NCI-H345 treated with DMSO at 0.1 percent for 48 hours (cell line): ENCODE results near the gene COPG1.
A peak's percentile ranks its signal among the peaks of the same experiment; 100 is the strongest.

Experiments used
- DNase-seq: peaks from one replicate; lab custom pipeline; 2025; ENCODE audit not compliant: unreplicated experiment; lab: John Stamatoyannopoulos, UW

Gene COPG1

DNA sequence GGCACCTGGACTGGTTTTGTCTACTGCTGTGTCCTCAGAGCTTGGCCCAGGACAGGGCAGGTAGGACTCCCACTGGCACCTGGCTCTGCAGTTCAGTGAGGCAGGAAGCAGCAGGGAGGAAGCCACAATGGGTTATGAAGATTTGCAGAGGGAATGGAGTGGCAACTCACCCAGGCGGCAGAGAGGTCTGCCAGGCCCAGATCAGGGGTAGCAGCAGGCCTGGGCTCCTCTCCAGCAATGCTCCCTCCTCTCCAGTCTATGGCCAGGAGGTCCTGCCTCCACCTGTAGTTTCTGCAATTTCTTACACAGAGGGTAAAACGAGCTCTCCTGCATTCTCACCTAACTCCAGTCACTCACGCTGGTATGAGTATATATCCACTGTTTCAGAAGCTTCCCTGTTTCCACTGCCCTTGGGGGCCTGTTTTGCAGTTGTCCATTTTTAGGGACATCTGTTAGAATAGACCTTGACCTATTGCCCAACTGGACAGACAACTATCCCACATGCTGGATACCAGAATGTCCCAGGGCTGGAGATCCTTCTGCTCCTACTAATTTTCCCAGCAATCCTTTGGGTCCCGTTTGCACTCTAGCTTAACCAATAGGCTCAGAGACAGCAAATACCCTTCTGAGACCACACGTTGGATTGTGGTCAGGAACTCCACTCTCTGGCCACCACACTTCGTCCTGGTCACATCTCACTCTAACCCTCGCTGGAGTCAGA lies 64.4 kb downstream of the COPG1 start:
- no peak for DNase-seq

DNA sequence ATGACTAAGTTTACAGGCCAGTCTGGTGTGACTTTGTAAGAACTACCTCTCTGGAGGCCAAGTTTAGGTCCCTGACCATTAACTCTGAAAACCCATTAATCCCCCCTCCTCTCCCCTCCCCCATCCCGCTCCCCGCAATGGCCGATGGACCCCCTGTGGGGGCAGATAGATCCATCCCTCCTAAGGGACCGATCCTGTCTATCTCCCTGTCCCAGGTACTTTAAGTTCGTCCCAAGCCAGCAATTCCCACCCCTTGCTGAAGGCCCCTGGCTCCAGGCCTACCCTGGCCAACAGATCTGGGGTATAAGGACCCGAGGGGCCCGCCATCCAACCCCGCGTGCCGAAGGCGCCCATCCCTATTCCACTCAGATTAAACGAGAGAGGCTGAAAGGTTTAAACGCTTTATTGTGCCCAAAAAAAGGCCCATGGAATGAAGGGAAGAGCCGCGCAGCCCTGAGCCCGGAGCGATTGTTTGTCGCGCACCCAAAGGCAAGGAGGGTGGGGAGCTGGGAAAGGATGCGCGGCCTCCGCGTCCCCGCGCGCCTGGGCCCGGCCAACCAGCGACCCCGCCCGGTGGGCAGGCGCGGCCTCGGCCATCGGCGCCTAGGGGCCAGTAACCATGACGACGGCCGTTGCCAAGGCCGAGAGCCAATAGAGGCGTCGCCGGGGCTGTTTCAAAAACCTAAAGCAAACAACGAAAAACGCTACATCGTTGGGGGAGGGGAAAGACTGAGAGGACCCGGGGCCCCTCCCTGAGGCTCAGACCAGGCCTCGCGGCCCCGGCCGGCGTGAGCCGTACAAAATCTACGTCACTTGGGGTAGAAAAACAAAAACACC lies 65.2 kb downstream of the COPG1 start:
- DNase-seq, result peak; percentile 46

DNA sequence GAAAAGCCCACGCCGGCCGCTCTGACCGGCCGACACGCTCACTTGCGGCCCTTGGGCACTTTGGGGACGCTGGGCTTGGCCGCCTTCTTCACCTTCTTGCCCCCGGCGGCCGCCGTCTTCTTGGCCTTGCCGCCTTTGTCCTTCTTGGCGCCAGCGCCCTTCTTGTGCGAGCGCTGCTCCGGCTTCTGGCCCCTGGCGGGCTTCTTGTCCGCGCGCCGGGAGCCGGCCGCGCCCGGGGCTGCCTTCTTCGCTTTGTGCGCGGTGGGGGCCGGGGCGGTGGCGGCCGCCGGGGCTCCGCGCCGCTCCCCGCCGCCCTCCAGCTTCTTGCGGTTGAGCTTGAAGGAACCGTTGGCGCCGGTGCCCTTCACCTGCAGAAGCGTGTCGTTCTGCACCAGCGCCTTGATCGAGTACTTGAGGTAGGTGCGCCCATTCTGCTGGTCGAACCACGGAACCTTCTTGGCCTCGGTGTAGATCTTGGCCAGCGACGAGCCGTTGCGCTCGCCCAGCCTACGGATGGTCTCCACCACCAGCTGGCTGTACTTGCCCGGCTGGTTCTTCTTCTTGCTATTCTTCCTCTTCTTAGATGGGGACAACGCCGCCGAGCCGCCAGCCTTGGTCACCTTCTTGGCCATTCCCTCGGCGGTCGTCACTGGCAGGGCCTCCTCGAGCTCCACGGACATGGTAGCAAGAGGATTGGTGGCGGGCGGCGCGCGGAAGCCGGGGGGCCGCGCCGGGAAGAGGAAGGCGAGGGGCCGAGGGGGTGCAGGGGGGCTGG lies 66.0 kb downstream of the COPG1 start:
- no peak for DNase-seq

DNA sequence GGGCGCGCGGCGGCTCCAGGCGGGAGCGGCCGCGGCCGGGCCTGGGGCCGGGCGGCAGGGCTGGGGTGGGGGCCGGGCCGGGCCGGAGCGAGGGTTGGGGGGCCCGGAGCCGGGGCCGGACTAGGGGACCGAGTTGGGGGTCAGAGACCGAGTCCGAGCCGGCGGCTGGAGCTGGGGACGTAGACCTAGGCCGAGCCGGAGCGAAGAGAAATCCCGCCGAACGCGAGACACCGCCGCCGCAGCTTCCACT lies 66.5 kb downstream of the COPG1 start:
- DNase-seq, result no peak

DNA sequence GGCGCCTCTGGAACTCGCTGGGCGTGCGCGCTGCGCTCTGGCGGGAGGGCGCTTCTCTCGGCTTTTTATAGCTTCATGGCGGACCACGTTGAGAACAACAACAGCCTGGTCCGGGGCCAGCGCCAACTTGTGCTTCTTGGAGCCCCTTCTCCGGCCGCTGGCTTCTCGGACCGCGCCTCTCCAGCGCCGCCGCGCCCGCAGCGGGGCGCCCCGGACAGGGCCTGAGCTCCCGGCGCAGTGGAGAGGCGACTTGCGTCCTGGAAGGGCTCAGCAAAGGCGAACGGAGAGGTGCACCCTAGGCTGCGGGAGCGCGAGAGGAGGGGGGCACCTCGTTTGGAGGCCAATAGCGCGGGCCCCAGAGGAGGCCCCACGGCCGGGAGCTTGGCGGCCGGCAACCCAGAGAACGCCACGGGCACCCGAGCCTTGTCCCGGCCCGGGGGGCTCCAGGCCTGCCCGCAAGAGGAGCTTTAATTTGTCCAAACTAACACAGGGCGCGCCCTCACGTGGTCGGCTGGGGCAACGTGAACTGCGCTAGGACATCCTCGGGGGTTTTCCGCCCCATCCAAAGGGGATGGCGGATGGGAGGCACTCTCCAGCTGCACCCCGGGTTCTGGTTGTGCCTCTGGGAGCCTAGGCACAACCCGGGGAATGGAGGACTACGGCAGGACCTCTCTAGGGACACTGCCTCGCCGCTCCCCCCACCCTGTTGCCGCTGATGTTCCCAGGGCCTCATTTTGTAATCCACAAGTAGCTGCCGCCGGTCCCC lies 67.0 kb downstream of the COPG1 start:
- peak; percentile 12 for DNase-seq

DNA sequence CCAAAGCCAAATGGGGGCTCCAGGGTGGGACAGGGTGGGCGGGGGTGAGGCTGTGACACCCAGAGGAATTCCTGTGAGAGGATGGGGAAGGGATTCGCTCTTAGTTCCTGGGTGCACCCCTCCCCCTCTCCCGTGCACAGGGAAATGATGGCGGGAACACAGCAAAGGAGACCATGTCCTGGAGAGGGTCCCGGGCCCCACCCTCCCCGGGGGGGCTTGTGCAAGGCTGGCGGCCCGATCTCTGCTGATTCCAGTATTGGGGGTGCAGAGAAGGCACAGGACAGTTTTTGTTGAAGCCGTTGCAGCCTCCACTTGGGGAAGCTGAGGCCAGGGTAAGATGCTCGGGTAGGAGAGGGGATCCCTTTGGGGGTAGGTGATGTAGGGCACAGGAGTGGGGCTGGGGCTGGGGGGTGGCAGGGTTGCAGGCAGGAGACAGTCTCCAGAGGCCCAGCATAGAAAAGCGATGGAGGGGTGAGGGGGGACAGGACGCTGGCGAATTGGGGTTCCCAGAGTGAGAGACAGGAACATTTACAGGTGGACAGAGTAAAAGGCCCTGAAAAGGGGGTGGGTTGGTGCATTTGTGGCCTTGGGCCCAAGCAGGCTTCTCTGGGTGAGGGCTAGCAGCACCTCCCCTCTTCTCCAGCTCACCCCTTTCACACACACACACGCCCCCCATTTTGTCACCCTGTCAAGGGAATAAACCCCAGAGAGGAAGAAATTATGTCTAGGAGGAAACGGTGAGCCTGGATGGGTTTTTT lies 67.8 kb downstream of the COPG1 start:
- no peak for DNase-seq

DNA sequence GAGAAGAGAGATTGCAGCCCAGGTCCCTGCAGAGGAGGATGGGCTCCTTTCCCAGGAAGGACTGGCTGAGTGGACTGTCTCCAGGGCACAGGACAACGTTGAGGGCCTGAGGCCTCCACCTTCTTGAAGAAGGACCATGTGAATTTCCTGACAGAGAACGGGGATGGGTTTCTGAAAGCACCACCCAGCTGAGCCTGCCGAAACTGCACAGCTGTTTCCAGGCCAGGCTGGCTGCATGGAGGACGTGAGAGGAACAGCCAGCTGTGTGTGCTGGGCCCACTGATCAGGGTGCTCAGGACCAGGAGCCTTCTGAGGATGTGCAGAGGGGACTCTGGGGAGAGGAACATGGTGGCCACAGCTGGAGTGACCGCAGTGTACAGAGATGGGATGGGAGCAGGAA lies 68.4 kb downstream of the COPG1 start:
- DNase-seq, result no peak

DNA sequence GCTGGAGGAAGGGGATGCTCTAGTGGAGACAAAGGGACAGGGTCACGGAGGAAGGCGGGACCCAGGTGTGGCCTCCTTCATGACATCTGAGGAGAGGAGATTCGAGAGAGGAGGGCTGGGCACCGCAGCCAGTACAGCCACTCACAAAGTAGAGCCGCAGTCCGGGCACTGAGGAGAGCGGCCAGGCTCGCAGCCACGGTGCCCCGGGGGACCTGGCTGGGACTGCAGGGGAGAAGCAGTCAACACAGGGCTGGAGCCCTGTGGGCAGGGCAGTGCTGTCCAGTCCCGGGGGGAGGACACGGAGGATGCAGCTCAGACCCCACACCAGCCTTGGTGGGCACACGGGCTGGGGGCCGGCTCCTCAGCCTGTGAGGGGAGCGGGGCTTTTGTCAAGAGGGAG lies 69.5 kb downstream of the COPG1 start:
- DNase-seq, result no peak

DNA sequence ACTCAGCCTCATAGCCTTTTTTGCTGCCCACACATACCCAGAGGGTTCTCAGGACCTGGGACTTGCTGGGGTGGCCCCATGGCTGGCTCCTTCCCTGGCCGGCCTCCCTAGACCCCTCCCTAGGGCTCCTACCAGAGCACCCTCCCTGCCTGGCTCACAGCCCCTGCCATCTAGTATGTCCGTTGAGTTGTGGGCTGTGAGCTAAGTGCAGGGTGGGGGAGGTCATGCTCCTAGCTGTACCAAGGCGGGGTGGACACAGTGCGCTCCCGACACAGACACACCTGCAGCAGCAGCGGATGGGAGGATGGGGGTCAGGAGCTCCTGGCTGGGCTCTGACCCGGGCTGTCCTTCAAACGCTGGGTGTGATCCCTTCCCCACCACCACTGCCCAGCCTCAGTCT lies 70.9 kb downstream of the COPG1 start:
- no peak for DNase-seq

DNA sequence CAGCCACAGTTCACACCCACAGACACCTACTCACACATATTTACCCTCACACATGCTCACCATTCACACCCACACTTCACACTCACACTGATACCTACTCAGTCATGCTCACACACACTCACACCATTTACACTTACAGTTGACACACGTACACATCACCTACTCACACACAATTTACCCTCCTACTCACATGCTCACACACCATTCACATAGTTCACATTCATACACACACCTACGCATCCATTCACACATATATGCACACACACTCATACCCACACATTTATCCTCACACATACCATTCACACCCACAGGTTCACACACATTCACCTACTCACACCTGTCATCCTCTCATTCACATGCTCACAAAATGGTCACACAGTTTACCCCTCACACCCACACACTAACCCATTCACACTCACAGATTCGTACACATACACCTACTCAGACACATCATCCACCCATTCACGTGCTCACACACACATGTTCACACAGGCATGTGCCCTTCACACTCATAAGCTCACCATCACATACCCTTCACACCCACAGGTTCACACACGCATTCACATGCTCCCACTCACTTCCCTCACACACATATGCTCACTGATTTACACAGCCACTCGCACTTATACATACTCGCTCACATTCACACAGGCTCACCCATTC lies 71.5 kb downstream of the COPG1 start:
- no peak for DNase-seq

DNA sequence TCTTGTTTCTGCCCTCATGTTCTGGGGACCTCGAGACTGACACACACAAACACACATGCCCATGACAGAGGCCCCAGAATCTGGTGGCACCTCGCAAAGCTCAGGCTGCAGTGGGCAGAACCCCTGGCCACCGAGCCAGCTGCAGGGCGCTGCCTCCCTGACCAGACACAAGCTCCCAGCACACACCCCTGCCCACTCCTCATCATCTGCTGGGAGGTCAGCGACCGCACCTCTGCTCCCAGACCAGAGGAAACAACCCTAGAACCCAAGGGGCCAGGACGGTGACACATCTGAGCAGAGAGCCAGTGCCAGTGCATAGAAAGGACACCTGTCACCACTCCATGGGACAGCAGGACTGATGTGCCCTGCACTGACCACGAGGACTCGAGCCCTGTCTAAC lies 72.5 kb downstream of the COPG1 start:
- no peak for DNase-seq

DNA sequence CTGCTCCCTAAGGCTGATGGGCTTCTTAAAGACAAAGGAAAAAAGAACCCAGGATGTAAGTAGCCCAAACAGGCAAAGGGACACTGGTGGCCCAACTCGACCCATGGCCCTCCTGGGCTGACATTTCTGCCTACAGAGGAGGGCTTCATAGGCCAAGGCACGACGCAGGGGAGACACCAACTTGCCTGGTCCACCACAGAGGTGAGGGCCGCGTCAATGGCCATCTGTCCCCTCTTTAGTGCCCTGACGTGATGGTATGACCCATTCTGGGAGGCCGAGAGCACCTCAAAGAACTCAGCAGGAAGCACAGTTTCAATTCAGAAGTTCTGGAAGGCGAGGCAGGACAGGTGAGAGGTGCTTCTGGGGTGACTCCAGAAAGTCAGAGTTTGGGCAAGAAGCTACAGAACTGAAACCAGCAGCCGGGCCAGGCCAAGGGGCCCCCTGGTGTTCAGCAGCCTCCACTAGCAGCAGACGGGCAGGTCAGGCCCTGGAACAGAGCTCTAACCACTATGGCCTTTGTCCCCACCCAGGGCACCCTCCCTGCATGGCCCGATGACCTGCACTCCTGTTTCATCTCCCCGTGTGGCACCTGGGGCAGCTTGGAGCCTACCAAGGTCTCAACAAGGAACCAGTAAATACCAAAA lies 74.4 kb downstream of the COPG1 start:
- no peak for DNase-seq

DNA sequence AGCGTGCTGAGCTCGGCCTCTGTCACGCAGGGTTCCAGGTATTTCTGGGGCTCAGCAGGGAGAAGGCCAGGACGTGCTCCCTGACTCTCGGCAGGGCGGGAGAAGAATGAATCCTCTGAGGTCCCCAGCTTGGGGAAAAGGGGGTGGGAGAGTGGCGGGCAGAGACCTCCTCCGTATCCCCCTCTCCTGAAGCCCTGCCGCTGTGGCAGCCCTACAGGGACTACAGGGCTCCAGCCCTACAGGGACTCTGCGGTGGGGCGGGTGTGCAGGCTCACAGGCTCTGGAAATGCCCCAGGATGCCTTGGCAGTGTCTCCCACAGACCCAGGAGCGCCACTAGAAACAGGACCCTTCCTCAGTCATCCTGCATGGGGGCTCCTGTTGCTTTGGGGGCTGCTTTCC lies 75.4 kb downstream of the COPG1 start:
- DNase-seq, result no peak

DNA sequence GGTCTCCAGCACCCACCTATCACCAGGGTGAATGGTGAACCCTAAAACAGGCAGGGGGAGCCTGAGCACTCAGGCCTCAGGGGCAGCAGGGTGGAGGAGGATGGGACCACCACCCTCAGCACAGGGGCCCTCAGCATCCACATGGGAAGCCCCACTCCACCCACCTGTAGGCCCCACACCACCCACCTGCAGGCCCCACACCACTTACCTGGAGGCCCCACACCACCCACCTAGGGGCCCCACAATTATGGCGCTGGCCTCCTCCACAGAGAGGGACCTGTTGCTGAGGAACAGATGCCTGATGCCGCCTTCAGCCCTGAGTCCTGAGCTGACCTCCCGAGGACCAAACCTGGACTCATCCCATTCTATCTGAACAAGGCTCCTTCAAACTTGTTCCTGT lies 76.0 kb downstream of the COPG1 start:
- no peak for DNase-seq

DNA sequence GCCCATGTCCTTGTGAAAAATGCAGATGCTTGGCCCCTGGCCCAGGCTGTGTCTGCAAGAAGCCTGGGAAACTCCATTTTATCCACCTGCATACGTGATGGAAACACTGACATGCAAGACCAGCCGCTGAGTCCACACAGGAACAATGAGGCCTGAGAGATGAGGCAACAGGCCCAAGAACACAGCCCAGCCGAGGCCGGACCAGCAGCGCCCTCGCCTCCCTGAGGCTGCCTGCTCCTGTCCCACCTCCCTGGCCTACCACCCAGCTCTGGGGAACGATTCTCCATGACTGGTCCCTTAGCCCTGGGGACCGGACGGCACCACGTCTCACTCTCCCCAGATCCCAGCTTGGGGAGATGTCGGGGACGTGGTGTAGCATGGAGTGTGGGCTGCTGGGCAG lies 76.7 kb downstream of the COPG1 start:
- no peak for DNase-seq

DNA sequence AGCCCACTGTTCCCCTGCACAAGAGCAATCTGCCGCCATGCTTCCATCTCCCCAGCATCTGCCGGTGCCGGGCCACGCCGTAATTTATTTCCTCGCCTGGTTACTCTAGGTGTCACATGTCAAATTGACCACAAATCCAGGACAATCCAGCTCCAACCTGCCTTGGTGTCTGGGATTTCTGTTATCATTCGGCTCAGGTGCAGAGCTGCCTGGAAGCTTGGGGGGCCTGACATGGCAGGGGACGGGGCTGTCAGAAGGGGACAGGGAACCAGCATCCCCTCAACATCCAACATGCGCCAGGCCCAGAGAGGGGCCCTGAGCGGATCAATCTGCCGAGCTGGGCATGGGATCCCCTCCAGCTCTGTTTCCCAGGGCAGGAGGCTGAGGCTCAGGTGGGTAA lies 77.2 kb downstream of the COPG1 start:
- DNase-seq, result no peak
